Thyroid gland (tissue), 4 donors: Measurements from ENCODE around the gene PKIG.

Experiments
- POLR2A ChIP-seq, 2 donors: fragments of 450-650 bp; IDR thresholded peaks; one replicate each; pipeline ENCODE4 v1.6.1; 2017; ENCODE audit warnings: antibody characterized with exemption in 2 of 2, mild to moderate bottlenecking in 2 of 2, moderate library complexity in 1 of 2
- TF ChIP-seq, protein P1 (sequence below), 6 experiments: fragments of 200-600 bp in 3 of 6; fragments of 450-650 bp in 3 of 6; sonication (generic) in 3 of 6; IDR thresholded peaks; one replicate each; pipeline ENCODE4 v1.5.1; 2016 to 2019; ENCODE audit warnings: antibody characterized with exemption in 6 of 6, mild to moderate bottlenecking in 2 of 6, inconsistent platforms in 1 of 6, moderate library complexity in 1 of 6

- TF ChIP-seq POLR2A (IDR thresholded peaks at IDR 0.05), result peak in 1 of 2 donors; percentile 29
- TF ChIP-seq, protein P1, sequence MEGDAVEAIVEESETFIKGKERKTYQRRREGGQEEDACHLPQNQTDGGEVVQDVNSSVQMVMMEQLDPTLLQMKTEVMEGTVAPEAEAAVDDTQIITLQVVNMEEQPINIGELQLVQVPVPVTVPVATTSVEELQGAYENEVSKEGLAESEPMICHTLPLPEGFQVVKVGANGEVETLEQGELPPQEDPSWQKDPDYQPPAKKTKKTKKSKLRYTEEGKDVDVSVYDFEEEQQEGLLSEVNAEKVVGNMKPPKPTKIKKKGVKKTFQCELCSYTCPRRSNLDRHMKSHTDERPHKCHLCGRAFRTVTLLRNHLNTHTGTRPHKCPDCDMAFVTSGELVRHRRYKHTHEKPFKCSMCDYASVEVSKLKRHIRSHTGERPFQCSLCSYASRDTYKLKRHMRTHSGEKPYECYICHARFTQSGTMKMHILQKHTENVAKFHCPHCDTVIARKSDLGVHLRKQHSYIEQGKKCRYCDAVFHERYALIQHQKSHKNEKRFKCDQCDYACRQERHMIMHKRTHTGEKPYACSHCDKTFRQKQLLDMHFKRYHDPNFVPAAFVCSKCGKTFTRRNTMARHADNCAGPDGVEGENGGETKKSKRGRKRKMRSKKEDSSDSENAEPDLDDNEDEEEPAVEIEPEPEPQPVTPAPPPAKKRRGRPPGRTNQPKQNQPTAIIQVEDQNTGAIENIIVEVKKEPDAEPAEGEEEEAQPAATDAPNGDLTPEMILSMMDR (IDR thresholded peaks at IDR 0.05), result peak; percentile 91 to 99 (median 98)
Measured at GRCh38 chr20:44609516-44610312, 27.3 kb downstream of the PKIG start.
